ENCODE results near the gene IKZF2. TPM values are rescaled to one million over a fixed set of nuclear protein-coding genes. Genes with fewer than 3 reads are reported as not detected.

IKZF2 gene
- total RNA-seq, 2 experiments from 2014 or later: 12.9 to 13.0 TPM

DNA sequence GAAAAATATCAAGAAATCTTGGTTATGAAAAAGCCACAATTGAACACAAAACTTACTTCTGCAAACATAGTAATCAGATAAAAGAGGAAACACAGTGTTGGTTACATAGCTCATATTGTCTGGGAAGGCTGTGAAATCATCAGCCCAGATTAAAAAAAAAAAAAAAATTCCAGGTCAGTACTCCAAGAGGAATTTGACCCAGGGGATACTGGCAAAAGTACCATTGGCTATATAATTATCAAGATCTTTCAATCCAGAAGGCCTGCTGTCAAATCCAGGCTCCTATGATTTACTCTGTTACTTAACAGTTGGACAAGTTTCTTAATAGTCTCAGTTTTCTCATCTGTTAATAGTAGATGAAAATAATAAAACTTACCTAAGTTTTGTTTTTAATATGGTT lies 12.9 kb upstream of the IKZF2 start:
- no peaks in the 10 kb centered on the region for H3K27me3 Mint-ChIP-seq

DNA sequence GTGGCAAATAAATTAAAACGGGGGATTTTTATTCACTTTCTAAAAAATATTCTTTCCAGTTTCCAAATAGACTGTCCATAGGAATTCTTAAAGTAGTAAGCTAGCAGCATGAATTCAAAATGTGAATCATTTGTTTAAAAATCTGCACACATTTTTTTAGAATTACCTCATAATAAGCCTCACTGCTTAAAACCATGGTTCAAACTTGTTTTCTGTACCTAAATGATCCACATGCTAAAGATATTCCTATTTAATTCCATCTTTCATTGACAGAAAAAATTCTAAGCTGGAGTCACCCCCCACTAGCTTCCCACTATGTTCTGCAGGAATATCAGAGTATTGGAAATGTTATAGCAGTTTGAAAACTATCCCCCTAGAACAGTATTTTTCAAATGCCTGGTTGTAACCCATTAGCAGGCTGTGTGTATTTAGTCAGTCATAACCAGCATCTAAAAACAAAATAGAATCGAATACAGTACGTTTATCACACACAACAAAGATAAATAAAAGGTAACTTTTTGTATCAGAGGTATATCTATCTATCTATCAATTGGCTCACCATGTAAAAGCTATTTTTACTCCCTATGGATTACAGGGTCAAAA lies 11.2 kb upstream of the IKZF2 start:
- H3K27me3 Mint-ChIP-seq: no peaks in the 10 kb centered on the region
- H3K36me3 Mint-ChIP-seq: no peaks in the 10 kb centered on the region
- H3K27ac Mint-ChIP-seq: no peak overlapping the region
- no peak overlapping the region for H3K4me3 Mint-ChIP-seq
- H3K9me3 Mint-ChIP-seq: no peaks in the 10 kb centered on the region
- no peak for DNase-seq
- H3K4me1 Mint-ChIP-seq: peaks cover 4% of the 10 kb centered on the region

More for the DNA sequence above, 12.9 kb upstream of the IKZF2 start:
- H3K27ac Mint-ChIP-seq: no peak overlapping the region
- no peak overlapping the region for H3K4me3 Mint-ChIP-seq
- no peaks in the 10 kb centered on the region for H3K9me3 Mint-ChIP-seq
- H3K4me1 Mint-ChIP-seq: no peaks in the 10 kb centered on the region
- no peaks in the 10 kb centered on the region for H3K36me3 Mint-ChIP-seq
- no peak for DNase-seq

DNA sequence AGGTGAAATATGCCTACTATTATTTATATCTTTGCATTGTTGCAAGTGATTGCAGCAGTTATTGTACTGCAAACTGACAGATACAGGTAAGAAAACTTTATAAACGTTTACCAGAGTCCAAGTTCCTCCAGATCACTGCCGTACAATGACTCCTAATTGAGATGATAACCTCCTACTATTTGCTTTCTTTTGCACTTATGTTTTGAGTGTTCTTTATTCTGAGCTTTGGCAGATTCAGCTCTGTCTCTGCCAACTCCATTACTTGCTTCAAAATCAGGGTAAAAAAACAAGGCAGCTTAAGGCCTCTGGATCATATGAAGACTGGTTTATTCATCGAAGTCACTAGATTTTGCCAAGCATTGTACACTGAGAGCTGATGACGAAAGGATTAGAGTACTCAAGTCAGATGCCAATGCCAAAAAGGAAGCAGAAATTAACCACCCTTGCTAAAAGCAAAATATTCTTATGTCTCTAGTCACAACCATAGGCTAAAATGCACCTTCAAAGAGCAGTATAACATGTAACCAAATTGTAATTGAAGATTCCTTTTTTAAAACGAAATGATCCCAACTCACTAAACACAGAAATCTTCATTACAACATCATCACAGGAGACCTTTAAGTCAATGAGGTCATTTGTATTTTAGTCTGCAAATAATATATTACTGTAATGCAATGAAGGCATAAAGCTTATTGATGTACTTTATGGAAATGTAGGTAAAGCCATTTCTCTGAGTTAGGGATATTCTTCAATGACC lies 10.5 kb upstream of the IKZF2 start:
- H3K36me3 Mint-ChIP-seq: no peaks in the 10 kb centered on the region
- H3K27ac Mint-ChIP-seq: no peak overlapping the region
- H3K27me3 Mint-ChIP-seq: no peaks in the 10 kb centered on the region
- DNase-seq: no peak
- H3K9me3 Mint-ChIP-seq: no peaks in the 10 kb centered on the region
- H3K4me1 Mint-ChIP-seq: peaks cover 9% of the 10 kb centered on the region
- no peak overlapping the region for H3K4me3 Mint-ChIP-seq

DNA sequence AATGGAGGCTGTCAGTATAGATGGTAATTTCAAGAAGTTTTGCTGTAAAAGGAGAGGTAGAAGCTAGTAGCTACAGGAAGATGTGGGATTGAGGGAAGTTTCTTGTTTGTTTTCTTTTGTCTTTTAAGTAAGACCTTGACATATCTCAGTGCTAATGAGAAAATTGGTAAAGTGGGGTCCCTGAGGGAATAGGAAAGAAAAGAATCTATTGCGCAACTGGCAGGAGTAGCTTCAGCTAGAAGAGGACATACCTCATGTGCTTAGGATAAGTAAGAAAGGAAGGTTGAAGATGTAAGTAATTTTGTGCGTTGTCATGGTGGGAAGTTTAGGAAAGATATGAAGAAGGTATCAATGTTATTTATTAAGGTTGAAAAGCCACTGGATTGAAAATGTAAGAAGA lies 8.4 kb upstream of the IKZF2 start:
- Mint-ChIP-seq H3K4me3 (no peak overlapping the region), H3K36me3 (no peaks in the 10 kb centered on the region), H3K27ac (no peak overlapping the region), H3K9me3 (no peaks in the 10 kb centered on the region), H3K4me1 (peaks cover 19% of the 10 kb centered on the region), H3K27me3 (peaks cover 6% of the 10 kb centered on the region)
- no peak for DNase-seq

DNA sequence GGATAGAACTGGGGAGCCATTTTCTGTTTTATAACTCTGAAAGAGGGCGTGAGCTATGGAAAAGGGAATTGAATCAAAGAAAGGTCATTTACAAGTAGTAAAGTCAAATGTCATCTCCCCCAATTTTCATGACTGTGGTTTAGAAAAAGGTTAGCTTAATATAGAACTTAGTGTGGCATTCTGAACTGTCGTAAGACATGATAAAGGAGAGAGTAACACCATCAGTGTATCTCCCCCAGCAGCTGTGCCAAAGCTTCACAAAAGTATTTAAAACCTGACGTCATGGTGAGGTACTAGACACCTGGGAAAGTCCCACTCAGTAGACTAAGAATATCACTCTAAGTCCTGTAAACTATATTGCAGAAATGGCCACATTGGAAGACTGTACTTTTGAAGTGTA lies 5.8 kb upstream of the IKZF2 start:
- no peaks in the 10 kb centered on the region for H3K9me3 Mint-ChIP-seq
- H3K4me3 Mint-ChIP-seq: peak overlapping the region; percentile 46
- H3K27ac Mint-ChIP-seq: peak overlapping the region; percentile 52
- H3K36me3 Mint-ChIP-seq: no peaks in the 10 kb centered on the region
- H3K4me1 Mint-ChIP-seq: peaks cover 27% of the 10 kb centered on the region
- no peak for DNase-seq
- peaks cover 28% of the 10 kb centered on the region for H3K27me3 Mint-ChIP-seq

DNA sequence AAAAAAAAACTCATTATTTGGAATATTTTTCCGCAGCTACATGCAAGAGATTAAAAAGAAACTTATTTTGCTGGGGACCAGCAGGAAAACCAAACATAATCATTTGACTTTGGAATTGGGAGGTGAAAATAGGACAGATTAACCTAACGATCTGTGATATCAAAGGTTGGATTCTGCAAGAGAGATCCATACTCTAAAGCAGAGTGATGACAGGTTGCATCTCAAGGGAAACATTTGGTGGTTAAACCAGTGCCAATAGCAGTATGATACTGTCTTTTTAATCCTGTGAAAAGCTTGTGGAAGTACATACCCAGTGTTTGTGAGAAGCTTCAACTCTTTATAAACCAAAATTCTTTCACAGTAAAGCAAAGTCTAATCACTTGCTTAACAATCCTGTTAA lies 5.3 kb upstream of the IKZF2 start:
- Mint-ChIP-seq H3K4me3 (peak overlapping the region; percentile 46), H3K36me3 (no peaks in the 10 kb centered on the region), H3K4me1 (peaks cover 29% of the 10 kb centered on the region), H3K9me3 (no peaks in the 10 kb centered on the region), H3K27me3 (peaks cover 29% of the 10 kb centered on the region), H3K27ac (peak overlapping the region; percentile 52)
- no peak for DNase-seq

DNA sequence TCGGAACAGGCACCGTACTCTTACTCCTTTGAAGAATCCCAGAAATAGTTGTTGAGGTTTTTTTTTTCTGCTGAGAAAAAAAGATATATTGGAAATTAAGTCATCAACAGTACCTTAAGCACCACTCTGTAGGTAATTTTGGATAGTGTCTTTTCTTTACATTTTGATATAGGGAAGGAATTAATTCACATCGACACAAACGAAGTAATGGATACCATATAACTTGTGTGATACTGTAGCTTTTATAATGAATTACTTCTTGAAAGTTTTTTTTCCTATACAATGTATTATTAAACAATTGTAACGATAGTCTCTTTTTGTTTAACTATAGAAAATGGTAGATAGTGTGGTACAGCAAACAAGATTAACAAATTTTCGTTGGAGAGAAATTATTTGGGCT lies 1.5 kb upstream of the IKZF2 start:
- no peaks in the 10 kb centered on the region for H3K36me3 Mint-ChIP-seq
- peaks cover 49% of the 10 kb centered on the region for H3K4me1 Mint-ChIP-seq
- DNase-seq: no peak
- H3K27me3 Mint-ChIP-seq: peaks cover 63% of the 10 kb centered on the region
- peak overlapping the region; percentile 76 for H3K4me3 Mint-ChIP-seq
- H3K27ac Mint-ChIP-seq: peak overlapping the region; percentile 74
- H3K9me3 Mint-ChIP-seq: no peaks in the 10 kb centered on the region

DNA sequence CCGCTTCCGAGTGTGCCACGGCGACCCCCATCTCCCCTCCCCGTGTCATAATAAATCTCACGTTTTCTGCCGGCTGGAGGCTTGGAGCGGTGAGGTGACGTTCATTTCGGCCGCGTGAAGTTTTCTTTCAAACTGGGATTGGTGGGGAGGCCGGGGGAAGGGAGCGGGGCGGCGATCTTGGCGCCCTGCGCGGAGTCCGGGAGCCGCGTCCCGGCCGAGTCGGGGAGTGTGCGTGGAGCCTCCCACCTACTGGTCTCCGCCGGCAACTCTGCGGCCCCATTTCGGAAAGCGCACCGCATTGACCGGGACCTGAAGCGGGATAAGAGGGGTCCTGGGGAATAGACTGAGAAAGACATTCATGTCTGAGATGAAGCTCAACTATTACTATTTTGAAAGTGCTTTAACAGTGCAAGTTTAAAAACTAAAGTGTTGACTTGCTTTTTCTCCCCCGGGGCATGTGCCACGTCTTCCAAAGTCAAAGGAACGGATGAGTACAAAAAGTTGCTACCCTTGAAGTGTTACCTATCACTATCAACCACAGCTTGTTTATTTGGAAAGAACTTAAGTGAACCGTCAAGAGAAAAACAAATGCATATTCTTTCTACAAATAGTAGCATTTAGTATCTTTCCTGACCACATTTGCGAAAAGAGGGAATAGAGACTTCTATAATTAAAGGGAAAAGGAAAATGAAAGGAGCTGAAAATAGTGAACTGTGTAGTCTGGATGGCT lies 818 bp upstream of the IKZF2 start:
- Mint-ChIP-seq H3K4me3 (peak overlapping the region; percentile 76), H3K36me3 (no peaks in the 10 kb centered on the region), H3K27ac (peak overlapping the region; percentile 74), H3K27me3 (peaks cover 68% of the 10 kb centered on the region), H3K9me3 (no peaks in the 10 kb centered on the region), H3K4me1 (peaks cover 44% of the 10 kb centered on the region)
- DNase-seq: no peak

DNA sequence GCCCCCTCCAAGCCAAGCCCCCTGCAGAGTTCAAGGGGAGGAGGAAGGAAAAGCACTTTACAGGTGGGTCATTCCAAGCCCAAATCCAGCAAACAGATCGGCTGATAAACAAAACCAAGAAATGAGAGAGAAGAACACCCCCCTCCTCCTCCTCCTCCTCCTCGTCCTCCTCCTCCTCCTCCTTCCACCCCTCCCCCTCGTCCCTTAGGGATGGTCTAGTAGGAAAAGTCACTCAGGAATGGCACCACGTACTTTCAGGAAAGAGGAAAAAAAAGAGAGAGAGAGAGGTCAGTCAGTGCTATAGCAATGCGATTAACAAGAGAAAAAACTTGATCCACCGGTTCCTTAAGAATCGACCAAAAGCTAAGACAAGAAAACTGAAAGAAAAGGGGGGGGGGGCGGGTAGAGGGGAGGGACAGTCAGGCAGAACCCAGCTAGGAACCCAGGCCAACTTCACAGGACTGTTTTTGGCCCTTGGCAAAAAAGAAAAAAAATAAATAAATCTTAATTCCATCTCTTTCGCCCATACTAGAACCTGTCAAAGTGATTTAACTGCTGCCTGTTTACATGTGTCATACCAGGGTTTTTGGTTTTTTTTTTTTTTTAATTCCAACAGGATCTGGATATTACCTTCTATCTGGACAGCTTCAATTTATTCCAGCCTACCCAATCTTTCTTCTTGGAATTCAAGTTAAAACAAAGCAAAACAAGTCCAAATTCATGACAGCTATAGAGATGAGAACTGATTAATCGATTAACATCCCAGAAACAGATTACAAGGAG lies 906 bp downstream of the IKZF2 start:
- DNase-seq: no peak
- no peaks in the 10 kb centered on the region for H3K36me3 Mint-ChIP-seq
- no peaks in the 10 kb centered on the region for H3K9me3 Mint-ChIP-seq
- peaks cover 69% of the 10 kb centered on the region for H3K27me3 Mint-ChIP-seq
- peak overlapping the region; percentile 86 for H3K27ac Mint-ChIP-seq
- H3K4me3 Mint-ChIP-seq: peak overlapping the region; percentile 91
- H3K4me1 Mint-ChIP-seq: peaks cover 33% of the 10 kb centered on the region

DNA sequence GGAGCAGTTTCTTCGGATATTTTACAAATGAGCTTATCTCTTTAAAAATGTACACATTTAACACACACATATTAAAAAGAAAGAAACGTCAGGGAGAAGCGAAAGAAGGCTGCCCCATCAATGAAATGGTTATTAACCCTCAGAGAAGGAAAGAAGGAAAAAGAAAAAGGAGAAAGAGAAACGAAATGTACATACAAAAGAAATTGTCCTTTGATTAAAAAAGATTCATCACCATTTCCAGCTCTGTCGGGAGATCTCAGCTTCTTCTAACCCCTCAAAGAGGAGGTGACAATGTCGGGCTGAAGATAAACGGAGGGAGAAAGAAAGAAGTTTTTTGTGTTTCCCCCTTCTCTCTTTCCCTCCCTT lies 1.5 kb downstream of the IKZF2 start:
- Mint-ChIP-seq H3K36me3 (peaks cover 3% of the 10 kb centered on the region), H3K4me3 (peak overlapping the region; percentile 91), H3K4me1 (peaks cover 37% of the 10 kb centered on the region), H3K27me3 (peaks cover 74% of the 10 kb centered on the region), H3K27ac (peak overlapping the region; percentile 86), H3K9me3 (no peaks in the 10 kb centered on the region)
- no peak for DNase-seq

DNA sequence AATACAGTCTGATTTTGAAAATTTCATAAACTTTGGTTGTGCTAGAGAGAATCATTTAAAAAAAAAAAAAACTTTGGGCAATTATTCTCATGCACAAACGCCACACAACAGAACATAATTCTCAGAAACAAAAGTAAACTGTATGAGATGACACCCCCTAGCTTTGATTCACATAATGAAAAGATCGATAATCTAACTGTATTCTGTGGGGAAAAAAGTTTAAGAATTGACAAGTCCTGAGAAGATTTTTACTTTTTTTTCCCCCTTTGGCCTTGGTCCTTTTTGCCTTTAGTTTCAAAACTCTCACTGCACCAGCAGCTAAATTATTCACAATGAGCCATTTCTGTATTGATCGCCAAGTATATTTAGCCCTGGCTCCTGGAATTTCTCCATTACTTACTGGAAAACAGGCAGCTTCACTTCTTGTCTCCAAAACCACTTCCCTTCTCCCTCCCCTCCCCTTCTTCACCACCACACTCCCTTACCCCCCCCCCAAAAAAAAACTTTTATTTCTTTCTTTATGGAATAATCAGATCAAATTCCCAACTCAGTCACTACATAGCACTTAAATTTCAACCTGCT lies 2.0 kb downstream of the IKZF2 start:
- Mint-ChIP-seq H3K27ac (peak overlapping the region; percentile 86), H3K4me3 (peak overlapping the region; percentile 91), H3K9me3 (no peaks in the 10 kb centered on the region), H3K27me3 (peaks cover 77% of the 10 kb centered on the region), H3K4me1 (peaks cover 37% of the 10 kb centered on the region), H3K36me3 (peaks cover 3% of the 10 kb centered on the region)
- no peak for DNase-seq

DNA sequence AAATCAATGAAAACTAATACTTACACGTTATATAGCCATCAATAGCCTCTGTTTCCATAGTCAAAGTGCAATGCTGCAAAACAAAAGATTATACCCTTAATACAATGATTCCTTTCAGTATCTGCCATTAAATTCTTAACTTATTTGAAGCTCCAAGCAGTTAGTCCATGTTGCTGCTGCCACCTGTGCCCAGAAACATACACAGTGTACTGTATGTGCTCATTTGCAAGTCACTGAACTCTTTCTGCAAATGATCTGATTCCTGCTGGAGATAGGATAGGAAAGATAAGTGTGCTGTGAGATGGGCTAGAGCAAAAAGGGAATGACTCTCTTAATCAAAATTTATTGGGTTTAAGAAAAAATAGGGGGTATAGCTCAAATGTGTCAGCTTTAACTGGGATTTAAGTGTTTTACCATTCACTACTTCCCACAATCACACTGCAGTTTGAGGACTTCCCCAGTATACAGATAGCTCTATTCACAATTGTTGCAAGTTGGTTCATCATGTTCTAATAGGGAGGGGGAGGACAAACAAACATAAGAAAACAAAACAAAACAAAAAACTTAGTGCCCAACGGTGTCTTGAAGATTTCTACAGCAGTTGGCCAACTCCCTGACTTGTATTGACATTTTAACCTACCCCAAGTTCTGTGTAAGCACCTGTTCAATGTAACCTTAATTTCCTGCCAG lies 2.7 kb downstream of the IKZF2 start:
- DNase-seq: no peak
- no peaks in the 10 kb centered on the region for H3K9me3 Mint-ChIP-seq
- H3K27ac Mint-ChIP-seq: peak overlapping the region; percentile 86
- peaks cover 35% of the 10 kb centered on the region for H3K4me1 Mint-ChIP-seq
- H3K27me3 Mint-ChIP-seq: peaks cover 73% of the 10 kb centered on the region
- peaks cover 3% of the 10 kb centered on the region for H3K36me3 Mint-ChIP-seq
- peak overlapping the region; percentile 91 for H3K4me3 Mint-ChIP-seq

DNA sequence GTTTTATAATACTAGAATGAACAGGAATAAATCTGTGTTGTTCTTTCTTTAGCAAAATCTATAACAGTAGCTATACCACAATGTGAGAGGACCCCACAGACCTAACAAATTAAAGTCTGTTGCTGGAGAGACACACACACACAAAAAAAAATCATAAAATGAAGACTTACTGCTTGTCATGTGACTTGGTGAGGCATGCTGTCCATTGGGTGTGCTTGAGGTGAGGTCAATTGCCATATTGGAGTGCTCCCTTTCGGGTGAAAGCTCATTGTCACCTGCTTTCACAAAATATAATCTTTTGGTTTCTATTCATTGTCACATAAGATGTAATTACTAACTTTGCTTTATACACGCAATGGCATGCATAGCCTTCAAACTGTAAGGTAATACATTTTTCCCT lies 3.9 kb downstream of the IKZF2 start:
- Mint-ChIP-seq H3K4me1 (peaks cover 32% of the 10 kb centered on the region), H3K36me3 (peaks cover 3% of the 10 kb centered on the region), H3K4me3 (peak overlapping the region; percentile 56), H3K27ac (peak overlapping the region; percentile 20), H3K9me3 (no peaks in the 10 kb centered on the region), H3K27me3 (peaks cover 61% of the 10 kb centered on the region)
- no peak for DNase-seq

DNA sequence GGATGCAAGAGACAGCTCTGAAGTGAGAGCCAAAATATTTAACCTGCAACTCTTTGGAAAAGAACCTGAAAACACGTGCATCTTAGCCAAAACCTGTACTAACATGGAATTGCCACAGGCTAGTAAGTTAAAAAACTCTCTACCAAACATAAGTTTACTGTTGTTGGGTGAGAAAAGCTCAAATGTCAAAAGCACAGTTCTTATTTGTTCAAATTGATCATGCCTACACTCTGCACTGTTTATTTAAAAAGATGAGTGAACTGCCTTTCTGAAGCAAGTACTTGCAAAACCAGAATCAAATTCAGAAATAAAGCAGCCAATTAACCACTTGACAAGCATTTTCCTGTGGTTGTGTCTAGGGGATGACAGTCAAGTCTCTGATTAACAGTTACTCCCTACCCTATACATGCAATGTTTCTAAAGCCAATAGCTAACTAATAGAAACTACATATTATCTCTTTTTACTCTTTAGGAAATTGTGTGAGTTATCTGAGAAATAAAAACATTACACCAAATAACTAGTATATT lies 5.6 kb downstream of the IKZF2 start:
- DNase-seq: no peak
- Mint-ChIP-seq H3K9me3 (no peaks in the 10 kb centered on the region), H3K4me3 (peak overlapping the region; percentile 60), H3K27ac (peak overlapping the region; percentile 71), H3K4me1 (peaks cover 22% of the 10 kb centered on the region), H3K36me3 (peaks cover 3% of the 10 kb centered on the region), H3K27me3 (peaks cover 50% of the 10 kb centered on the region)

Data from activated naive CD8-positive, alpha-beta T cell treated with anti-CD3 and anti-CD28 coated beads for 36 hours (primary cell).